ENCODE data around the gene LUC7L3.

- TF ChIP-seq POLR2AphosphoS5 (IDR thresholded peaks at IDR 0.05; ENCODE audit: low read depth, low read length) (no peak), POLR2A (IDR thresholded peaks at IDR 0.05; ENCODE audit: low read depth, low read length) (no peak)
Observed at GRCh38 chr17:50787106-50787505, 67.7 kb downstream of the LUC7L3 start.

Measured in GM12892 (cell line).